Breast epithelium (tissue), 4 donors: ENCODE measurements around the gene ADAMTS17. TPM values are rescaled to one million over a fixed set of nuclear protein-coding genes. Genes with fewer than 3 reads are reported as not detected.

ENCODE experiments used
- DNase-seq, 2 donors: peaks; one replicate each; pipeline ENCODE4 v3.0.0-alpha.2; 2019; ENCODE audit warnings: low spot score in 2 of 2
- H3K27ac ChIP-seq, 2 donors: fragments of 200-600 bp; sonication (generic) in 1 of 2; one replicate each; pipeline ENCODE4 v1.5.1; 2016 to 2019; ENCODE audit warnings: mild to moderate bottlenecking in 1 of 2
- H3K27me3 ChIP-seq, 2 donors: fragments of 200-600 bp; sonication (generic) in 1 of 2; one replicate each; pipeline versions ENCODE4 v1.5.1 to v1.6.0; 2017 to 2019; ENCODE audit warnings: control low read depth in 1 of 2, mild to moderate bottlenecking in 1 of 2
- H3K36me3 ChIP-seq: fragments of 200-600 bp; one replicate; pipeline ENCODE4 v1.5.1; 2019
- H3K4me1 ChIP-seq, 2 donors: fragments of 200-600 bp; sonication (generic); one replicate each; pipeline ENCODE4 v1.5.1; 2016 to 2019; ENCODE audit warnings: control low read depth in 1 of 2
- H3K4me3 ChIP-seq, 3 donors: fragments of 200-600 bp; sonication (generic); 1 replicate in 2 of 3; 2 replicates in 1 of 3; pipeline ENCODE4 v1.5.1; 2016 to 2019; ENCODE audit warnings: mild to moderate bottlenecking in 3 of 3, moderate library complexity in 2 of 3
- H3K9me3 ChIP-seq, 2 donors: fragments of 200-600 bp; sonication (generic) in 1 of 2; one replicate each; pipeline ENCODE4 v1.5.1; 2016 to 2019; ENCODE audit warnings: control low read depth in 1 of 2
- CTCF ChIP-seq, 3 donors: fragments of 450-650 bp; IDR thresholded peaks; one replicate each; pipeline ENCODE4 v1.5.1; 2016 to 2017; ENCODE audit warnings: antibody characterized with exemption in 3 of 3, mild to moderate bottlenecking in 3 of 3, moderate library complexity in 3 of 3
- POLR2A ChIP-seq: fragments of 450-650 bp; IDR thresholded peaks from one replicate; pipeline ENCODE4 v1.6.1; 2016; ENCODE audit warnings: antibody characterized with exemption, mild to moderate bottlenecking, moderate library complexity
- POLR2AphosphoS5 ChIP-seq, 3 donors: sonication (generic); formaldehyde crosslinking; IDR thresholded peaks; one replicate each; pipeline ENCODE4 v1.6.1; 2017; ENCODE audit warnings: antibody characterized with exemption in 3 of 3
- intact Hi-C: fragments of 100-400 bp; cut with DNase I; formaldehyde crosslinking; loops from one replicate; pipeline ENCODE4 v1.15.1; 2023; ENCODE audit warnings: low total_unique reads
- total RNA-seq, 3 donors: library from RNA; depleted of rRNA; stranded (reverse); fragments of >200 nt; gene quantifications; one replicate each; pipeline ENCODE4 v1.1.0, GENCODE V29; 2016

Gene ADAMTS17
- total RNA-seq, 3 donors from 2014 or later = 5.1 to 8.0 (median 5.9) TPM

- DNase-seq = no peak
- H3K9me3 ChIP-seq = no peaks in the 10 kb centered on the region
Observed at GRCh38 chr15:100247228-100248225, 94.2 kb downstream of the ADAMTS17 start.

GRCh38 chr15:100245855-100246254 lies 95.9 kb downstream of the ADAMTS17 start:
- H3K27me3 ChIP-seq = no peaks in the 10 kb centered on the region

More at GRCh38 chr15:100247228-100248225, 94.2 kb downstream of the ADAMTS17 start:
- TF ChIP-seq POLR2A (no peak), CTCF (IDR thresholded peaks at IDR 0.05) (no peak), POLR2AphosphoS5 (IDR thresholded peaks at IDR 0.05) (no peak)
- Histone ChIP-seq H3K36me3 (no peaks in the 10 kb centered on the region), H3K27ac (no peak overlapping the region), H3K27me3 (no peaks in the 10 kb centered on the region), H3K4me1 (peaks cover 0 to 3% of the 10 kb centered on the region in 2 donors), H3K4me3 (no peak overlapping the region)
- intact Hi-C loops = no loop called here

GRCh38 chr15:100245487-100245820 lies 96.3 kb downstream of the ADAMTS17 start:
- intact Hi-C loops = no loop called here
- peaks cover 0 to 3% of the 10 kb centered on the region in 2 donors for H3K4me1 ChIP-seq
- H3K27ac ChIP-seq = no peak overlapping the region
- no peaks in the 10 kb centered on the region for H3K9me3 ChIP-seq
- H3K4me3 ChIP-seq = no peak overlapping the region
- no peak for TF ChIP-seq CTCF (IDR thresholded peaks at IDR 0.05)
- no peak for DNase-seq
- no peaks in the 10 kb centered on the region for H3K36me3 ChIP-seq
- no peaks in the 10 kb centered on the region for H3K27me3 ChIP-seq

More at GRCh38 chr15:100245855-100246254, 95.9 kb downstream of the ADAMTS17 start:
- Histone ChIP-seq H3K4me1 (peaks cover 0 to 3% of the 10 kb centered on the region in 2 donors), H3K9me3 (no peaks in the 10 kb centered on the region), H3K4me3 (no peak overlapping the region), H3K36me3 (no peaks in the 10 kb centered on the region), H3K27ac (no peak overlapping the region)
- TF ChIP-seq CTCF (IDR thresholded peaks at IDR 0.05) = no peak
- no peak for TF ChIP-seq POLR2A
- no peak for TF ChIP-seq POLR2AphosphoS5 (IDR thresholded peaks at IDR 0.05)
- no peak for DNase-seq
- intact Hi-C loops = no loop called here

- intact Hi-C loops = no loop called here
- DNase-seq = no peak
- no peak overlapping the region for H3K27ac ChIP-seq
Observed at GRCh38 chr15:100244796-100245486, 96.8 kb downstream of the ADAMTS17 start.

More at GRCh38 chr15:100244796-100245486, 96.8 kb downstream of the ADAMTS17 start:
- no peak for TF ChIP-seq POLR2AphosphoS5 (IDR thresholded peaks at IDR 0.05)
- TF ChIP-seq POLR2A = no peak
- no peak for TF ChIP-seq CTCF (IDR thresholded peaks at IDR 0.05)
- Histone ChIP-seq H3K36me3 (no peaks in the 10 kb centered on the region), H3K4me3 (no peak overlapping the region), H3K27me3 (no peaks in the 10 kb centered on the region), H3K4me1 (peaks cover 0 to 3% of the 10 kb centered on the region in 2 donors), H3K9me3 (no peaks in the 10 kb centered on the region)
